ENCODE results near the gene DNAI4. TPM values are rescaled to one million over a fixed set of nuclear protein-coding genes. Genes with fewer than 3 reads are reported as not detected.

DNAI4 gene
- 1.6 and 2.6 TPM in 2 replicates for total RNA-seq

GRCh38 chr1:66924756-66925557 is at the start of gene DNAI4, which contains the start of gene MIER1:
DNAI4 (minus strand) TSS chr1:66924856; CDS start chr1:66924831, 25 bp downstream.
MIER1 (plus strand) TSS chr1:66924990; CDS start chr1:66925029, 39 bp downstream.

Other genes starting within 250 kb of the DNAI4 start
- gene DYNLT5, start 172.4 kb downstream of the DNAI4 start, total RNA-seq = 3.4 and 3.9 TPM in 2 replicates
- not detected in 2 replicates for gene INSL5, start 123.6 kb downstream of the DNAI4 start, total RNA-seq
- 33.0 and 39.5 TPM in 2 replicates for gene MIER1, start 134 bp upstream of the DNAI4 start, total RNA-seq
- gene SLC35D1, start 129.3 kb upstream of the DNAI4 start, total RNA-seq = 4.9 and 5.4 TPM in 2 replicates
- not detected in 2 replicates for gene C1orf141, start 210.1 kb upstream of the DNAI4 start, total RNA-seq
- not detected in 2 replicates for gene IL23R, start 241.6 kb upstream of the DNAI4 start, total RNA-seq